NCI-H187 (cell line): ENCODE measurements around the gene ABLIM3.

Experiments used
- DNase-seq, 2 experiments: peaks; one replicate each; lab custom pipeline; 2025; lab: John Stamatoyannopoulos, UW

The ABLIM3 gene

DNA sequence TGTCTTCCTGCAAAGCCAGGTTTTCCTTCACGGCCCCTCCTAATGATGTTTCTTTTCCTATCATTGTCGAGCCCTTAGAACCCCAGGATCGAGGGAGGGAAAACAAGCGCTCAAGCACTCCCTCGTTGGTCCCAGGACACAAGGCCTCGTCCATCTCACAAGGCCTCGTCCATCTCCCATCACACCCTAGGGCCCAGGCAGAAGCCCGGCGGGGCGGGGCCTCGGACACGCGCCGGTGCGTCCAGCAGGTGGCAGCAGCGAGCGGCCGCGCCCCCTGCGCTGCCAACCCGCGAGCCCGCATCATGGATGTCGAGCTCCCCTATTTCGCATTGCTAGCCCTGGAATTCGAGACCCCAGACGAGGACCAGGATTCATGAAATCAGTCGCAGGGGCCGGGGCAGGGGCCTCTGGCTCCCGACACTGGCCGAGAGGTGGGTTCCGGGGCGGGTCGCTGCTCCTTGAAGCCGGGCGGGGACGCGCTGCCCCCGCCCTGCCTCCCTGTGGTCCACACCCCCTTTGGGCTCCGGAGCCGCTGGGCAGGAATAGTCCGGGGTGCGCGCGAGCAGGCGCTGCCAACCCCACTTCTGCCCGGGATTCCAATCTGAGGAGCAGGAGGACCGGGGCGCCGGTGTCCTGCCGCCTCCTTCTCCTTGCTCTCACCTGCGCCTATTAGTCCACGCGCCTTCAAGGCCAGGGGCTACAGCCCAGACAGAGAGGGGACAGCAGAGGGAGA lies at the start of gene ABLIM3:
ABLIM3 (plus strand) TSS at position 270 of the 733 bp plus-strand sequence. CDS start 603 bp downstream, outside the sequence.
- DNase-seq, result peak; percentile 11 to 67

DNA sequence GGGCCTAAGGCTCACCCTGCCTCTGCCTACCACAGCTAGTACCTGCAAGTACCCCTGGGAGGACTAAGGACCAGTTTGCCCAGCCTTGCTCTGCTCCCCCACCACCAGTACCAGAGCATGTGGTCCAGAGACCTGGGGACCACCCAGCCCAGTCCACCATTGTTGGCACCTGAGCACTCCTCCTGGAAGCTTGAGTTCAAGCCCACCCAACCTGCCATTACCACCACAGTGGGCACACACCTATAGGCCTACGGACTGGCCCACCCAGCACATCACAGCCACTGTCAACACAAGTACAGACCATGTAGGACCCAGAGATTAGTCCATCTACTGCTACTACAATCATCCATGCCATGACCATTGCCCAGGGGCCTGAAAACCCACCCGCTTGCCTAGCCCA lies 47.7 kb upstream of the ABLIM3 start:
- DNase-seq, result no peak

DNA sequence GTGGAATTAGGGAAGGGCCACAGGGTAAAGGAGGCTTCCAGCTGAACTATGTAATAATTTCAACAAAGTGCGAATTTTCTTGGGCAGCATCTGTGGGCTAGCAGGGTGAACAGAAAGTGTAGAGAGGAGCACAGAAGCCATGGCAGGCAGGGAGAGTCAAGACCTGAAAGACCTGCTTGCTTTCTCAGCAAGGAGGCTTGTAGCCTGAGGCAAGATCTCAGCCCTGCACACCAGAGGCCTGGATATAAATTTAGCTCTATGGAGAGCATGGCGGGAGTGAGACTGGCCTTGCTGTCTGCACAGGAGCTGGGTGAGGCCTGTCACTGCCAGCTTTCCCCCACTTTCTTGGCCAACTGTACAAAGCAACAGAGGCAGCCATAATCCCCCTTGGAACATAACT lies 46.3 kb upstream of the ABLIM3 start:
- no peak for DNase-seq

DNA sequence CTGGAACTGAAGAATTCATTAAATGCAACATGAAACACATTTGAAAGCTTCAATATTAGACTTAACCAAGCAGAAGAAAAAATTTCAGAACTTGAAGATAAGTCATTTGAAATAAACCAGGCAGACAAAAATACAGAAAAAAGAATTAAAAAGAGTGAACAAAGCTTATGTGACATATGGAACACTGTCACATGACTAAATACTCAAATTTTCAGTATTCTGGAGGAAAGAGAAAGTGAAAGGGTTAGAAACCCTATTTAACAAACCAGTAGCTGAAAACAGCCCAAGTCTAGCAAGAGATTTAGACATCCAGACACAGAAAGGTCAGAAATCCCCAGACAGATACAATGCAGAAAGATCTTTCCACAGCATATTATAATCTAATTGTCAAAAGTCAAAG lies 41.4 kb upstream of the ABLIM3 start:
- no peak for DNase-seq

DNA sequence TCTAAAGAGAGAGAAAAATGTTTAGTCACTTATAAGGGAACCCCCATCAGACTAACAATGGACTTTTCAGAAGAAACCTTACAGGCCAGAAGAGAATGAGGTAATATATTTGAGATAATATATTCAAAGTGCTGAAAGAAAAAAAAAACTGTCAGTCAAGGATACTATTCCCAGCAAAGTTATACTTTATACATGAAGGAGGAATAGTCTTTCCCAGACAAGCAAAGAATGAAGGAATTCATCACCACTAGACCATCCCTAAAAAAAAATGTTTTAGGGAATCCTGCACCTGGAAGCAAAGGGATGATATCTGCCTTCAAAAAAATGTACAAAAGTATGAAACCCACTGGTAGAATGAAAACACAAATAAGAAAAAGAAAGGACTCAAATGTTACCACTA lies 41.0 kb upstream of the ABLIM3 start:
- no peak for DNase-seq

DNA sequence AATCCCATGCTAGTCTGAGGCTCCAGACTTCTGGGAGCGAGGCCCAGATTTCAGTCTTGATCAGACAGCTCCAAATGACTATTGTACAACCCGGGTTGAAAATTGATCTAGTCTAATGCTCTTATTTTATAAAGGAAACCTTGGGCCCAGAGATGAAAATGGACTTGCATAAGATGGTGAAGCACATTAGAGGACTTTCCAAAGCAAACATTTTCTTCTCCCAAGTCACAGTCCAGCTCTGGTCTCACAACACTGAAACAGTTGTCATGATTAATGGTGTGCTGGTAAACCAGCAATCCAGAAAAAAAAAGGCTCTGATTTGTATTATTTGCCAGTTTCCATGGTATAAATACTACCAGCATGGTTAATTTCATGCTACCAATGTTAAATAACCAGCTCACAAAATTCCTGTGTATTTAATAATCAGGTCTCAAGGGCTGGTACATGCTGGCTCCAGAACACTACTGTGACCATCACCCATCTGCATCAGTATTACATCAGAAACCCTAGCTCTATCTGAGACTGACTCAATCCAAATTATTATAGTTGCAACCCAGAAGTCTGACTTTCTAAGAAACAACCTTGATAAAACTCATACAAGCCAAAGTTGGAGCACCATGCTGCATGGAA lies 32.5 kb upstream of the ABLIM3 start:
- no peak for DNase-seq

DNA sequence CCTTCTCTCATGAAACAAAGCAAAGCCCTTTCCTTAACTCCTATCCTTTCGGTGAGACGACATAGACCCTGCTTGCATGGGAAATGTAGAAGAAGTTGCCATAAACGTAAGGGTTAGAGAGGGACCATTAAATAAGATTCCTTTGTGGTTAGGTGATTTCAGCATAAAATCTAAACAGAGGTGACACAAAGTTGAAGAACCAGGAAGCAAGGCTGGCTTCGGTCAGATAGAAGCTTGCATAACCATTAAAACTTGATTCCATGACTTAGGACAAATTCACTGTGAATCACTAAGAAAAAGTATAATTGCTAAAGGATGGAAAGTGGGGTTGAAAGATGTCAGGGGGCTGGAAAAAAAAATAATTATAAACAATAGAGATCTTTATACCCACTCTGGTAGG lies 30.9 kb upstream of the ABLIM3 start:
- DNase-seq, result no peak

DNA sequence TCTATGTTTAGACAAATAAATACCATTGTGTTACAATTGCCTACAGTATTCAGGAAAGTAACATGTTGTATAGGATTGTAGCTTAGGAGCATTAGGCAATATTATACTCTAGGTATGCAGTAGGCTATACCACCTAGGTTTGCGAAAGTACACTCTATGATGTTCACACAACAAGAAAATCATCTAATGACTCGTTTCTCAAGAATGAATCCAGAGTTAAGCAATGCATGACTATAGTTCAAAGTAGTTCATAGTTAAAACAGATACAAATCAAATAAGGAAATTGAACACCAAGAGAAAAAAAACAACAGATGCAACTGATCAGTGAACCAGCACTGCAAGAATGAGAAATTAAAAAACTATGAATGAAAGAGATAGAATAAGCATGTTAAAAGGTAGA lies 27.6 kb upstream of the ABLIM3 start:
- no peak for DNase-seq

DNA sequence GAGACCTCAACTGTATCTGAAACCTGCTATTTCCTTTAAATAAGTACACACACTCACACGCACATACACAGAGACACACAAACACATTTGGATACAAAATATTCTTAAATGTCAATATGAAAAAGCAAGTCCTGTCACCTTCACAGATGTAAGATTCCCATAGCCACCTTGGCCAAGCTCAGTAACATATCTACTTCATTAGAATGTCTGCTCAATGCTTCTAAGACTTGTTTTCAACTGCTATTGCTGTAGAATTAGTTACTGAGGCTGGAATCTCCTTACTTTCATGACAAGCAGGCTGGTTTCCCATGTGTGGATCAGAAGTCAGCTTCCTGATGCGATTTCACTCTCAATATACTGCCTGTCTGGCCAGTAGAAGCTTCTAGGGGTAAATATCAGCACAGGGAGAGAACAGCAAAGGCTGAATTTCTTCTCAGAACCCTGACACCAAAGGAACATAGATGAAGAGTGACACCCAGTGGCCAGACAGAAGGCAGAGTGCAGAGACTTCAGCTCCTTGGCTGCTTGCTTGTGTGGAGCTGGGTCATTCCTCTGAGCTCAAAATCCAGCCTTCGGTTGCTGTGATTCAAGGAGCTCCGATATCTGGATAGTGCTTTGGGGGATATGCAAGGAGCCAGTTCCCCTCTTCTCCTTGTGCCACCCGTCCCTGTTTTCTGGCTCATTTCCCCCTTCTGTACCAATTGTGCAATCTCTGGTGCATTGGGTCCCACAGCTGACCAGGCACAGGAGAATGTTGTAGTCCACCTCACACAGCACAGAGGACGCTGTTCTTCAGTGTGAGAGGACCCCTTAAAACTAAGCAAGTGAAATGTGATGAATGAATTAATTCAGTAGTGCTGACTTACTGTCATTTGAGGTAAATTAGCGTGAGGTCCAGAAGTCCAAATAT lies 26.6 kb upstream of the ABLIM3 start:
- peak in 1 of 2 experiments; percentile 14 for DNase-seq

DNA sequence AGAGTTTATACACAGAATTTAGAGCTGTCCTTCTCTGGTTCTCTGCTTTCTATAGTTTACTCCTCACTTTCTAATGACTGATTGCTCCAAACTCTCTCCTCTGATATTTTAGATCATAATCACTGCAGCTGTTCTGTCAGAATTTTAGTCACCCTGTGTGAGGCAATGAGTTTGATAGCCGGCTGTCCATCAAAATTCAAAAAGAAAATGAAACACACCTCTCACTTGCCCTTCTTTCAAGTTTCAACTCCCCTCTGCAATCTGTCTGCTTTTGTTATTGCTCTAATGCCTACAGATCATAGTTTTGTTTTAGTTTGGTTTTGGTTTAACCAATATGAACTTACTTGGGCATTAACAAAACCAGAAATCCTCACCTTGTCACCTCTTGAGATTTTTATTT lies 23.3 kb upstream of the ABLIM3 start:
- no peak for DNase-seq

DNA sequence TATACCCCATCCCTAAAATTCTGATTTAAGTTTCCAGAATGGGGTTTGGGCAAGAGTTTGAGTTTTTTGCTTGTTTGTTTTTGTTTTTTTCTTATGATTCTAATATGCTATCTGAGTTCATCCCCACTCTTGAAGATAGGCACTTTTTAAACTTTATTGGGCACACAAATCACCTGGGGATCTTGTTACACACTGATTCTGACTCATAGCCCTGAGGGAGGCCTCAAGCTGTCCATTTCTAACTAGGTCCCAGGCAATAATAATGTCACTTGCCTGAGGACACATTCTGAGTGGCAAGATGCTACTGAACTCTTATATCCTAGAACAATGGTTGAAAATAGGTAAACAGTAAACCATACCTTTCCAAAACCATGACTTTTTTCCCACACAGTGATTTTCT lies 22.8 kb upstream of the ABLIM3 start:
- DNase-seq, result no peak

DNA sequence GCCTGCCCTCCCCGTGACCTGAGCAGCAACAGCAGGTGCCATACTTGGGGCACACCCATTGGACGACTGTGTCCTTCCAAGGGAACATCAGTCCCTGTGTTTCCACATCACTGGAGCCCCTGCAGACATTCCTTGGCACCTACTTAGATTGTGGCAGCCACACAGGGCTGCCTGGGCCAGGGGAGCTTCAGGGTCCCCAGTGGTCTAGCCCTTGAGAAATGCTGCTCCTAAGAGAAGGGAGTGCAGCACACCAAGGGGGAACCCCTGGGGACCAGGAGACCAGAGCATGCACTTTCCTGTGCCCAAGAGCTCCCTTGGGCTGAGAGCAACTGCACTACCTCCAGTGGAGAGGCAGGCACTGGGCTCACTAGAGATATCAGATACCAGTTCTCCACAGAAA lies 20.1 kb upstream of the ABLIM3 start:
- no peak for DNase-seq

DNA sequence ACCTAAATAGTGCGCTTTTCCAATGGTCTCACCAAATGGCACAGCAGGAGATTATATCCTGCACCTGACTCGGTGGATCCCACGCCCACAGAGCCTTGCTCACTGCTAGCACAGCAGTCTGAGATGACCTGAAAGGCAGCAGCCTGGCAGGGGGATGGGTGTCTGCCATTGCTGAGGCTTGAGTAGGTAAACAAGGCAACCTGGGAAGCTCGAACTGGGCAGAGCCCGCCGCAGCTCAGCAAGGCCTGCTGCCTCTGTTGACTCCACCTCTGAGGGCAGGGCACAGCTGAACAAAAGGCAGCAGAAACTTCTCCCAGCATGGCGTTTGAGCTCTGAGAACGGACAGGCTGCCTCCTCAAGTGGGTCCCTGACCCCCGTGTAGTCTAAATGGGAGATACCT lies 18.1 kb upstream of the ABLIM3 start:
- no peak for DNase-seq

DNA sequence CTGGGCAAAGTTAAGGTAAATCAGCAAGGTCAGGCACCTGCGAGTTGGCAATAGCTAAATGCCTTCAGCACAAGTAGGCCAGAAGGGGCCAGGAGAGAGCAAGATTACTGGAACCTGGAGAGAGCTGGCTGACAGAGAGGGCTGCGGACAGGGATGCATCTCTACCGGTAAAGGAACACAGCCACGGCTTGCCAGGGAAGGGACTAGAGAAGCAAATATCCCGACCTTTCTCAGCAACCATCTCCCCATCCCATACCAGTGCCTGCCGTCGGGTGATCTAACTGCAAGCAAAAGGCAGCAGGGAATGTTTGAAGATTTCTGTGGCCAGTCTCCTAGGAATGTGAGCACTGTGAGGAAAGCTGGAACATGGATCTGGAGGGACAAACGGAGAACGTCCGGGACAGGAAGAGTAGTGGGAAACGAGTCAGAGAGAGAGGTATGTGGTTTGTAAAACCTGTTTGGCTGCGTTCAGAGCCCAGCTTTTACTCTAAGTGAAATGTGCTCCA lies 15.9 kb upstream of the ABLIM3 start:
- DNase-seq, result no peak

DNA sequence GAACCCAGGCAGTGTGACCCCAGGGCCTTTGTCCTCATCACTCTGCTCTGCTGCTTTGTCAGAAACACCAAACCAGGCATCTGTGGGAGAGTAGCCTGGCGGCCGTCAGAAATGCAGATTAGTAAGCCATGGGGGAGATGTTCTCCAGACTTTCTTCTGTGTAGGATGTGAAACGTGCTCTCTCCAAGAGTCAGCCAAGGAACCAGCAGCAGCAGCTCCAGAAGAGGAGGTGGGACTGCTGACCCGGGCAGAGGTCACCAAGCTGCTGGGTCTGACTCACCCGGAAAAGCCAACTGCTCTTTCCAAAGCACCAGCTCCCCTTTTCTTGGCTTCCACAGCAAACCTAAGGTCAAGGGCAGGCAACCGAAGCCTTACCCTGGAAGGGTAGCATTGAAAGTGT lies 14.4 kb upstream of the ABLIM3 start:
- no peak for DNase-seq

DNA sequence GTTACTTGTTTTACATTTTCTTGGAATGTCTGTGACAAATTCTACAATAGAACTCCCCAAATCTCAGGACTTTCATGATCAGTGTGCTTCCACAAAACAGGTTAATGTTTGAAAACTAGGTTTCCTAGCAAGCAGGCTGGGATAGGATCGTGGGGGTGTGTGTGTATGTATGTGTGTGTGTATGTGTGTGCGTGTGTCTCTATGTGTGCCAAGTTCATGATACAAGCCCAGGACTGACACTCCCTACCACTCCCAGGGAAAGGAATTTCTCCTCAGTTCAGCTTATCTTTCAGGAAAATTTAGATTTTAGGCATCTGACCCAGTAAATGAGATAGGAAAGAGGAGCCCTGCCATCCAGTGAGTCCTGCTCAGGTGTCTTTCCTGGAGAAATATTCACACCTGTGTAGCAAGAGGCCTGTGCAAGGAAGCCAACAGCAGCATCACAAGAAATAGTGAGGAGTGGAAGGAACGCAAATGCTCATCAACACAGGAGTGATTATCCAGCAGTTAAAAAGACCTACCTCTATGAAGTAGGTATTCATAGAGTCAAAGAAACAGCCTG lies 13.8 kb upstream of the ABLIM3 start:
- no peak for DNase-seq

DNA sequence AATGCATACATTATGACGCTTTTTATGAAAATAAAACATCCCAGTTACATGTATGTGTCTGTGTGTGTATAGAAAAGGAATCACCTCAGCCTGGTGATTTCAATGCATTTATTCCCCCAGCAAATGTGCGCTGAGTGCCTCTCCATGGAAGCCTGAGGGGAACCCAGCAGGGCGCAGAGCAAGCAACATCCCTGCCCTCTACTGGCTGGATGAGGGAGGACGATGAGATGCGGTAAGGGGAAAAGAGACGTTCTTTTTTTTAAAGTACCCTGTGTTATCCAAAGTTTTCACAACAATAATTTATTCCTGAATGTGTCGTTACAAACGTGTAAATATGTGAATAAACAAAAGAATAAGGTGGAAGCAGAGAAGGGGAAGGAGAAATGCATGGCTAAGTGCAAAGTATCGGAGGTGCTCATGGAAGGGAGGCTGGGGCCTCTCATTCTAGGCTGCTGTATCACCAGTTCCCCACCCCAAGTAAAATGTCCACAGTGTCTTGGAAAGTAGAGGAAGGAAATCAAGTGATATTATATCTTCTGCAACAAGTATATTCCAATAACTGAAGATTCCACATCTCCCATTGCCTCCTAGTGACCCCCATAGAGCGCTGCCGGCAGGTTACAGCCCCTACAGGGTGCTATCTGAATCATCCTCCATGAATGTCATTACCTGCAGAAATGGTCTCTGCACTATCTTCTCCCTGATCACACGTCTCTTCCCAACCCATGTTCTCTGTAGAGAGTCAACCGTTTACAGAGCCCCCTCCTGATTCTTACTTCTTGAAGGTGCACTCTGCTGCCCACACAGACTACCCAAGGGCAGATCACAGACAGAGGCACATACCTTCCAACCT lies 13.0 kb upstream of the ABLIM3 start:
- DNase-seq, result no peak

DNA sequence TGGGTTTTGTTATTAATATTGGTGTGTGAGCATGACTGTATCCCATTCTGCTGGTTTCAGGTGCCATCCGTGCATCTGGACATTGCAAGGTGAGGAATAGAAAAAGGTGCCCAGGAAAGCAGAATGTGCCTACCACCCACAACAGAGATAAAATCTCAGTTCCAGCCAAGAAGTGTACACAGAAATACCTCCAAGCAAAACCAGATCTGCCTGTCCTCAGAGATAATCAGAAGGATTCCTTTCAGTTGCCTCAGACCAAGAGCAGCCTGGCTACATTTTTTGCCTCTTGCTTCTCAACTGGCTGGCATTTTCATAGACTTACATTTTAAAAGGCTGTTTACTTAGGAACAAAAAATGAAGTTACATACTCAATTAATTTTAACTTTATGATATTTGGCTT lies 12.1 kb upstream of the ABLIM3 start:
- DNase-seq, result no peak

DNA sequence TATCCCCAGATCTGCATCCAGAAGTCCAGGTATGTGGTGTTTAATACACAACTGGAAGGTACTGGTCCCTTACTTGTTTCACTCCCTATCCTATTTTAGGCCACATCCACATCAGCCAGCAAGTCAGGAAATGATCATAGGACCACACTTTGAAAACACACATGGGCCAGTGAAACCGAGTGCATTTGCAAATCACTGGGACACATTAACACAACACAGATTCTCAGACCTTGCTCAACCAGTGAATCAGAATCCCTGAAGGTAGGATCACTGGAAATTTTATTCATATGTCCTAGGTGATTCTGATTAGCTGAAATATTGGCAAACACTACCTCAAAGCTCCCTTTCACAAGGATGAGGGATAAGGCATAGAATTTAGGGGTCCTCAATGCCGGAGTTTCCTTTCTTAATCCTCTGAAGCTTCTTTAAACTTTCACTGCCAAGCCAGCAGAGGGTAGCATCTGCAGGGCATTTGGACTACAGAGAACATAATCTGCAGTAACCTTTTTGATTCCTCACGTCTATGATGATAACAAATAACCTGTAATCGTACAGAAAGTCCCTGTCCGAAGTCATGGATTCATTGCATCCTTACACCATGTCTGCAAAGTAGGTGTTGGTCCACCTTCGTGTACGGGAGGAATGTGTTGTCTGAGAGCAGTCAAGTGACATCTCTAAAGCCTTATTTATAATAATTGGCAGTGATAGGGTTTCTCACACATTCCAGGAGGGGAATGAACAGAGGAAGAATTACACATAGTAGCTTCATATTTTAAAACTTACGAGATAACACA lies 11.0 kb upstream of the ABLIM3 start:
- DNase-seq, result no peak

DNA sequence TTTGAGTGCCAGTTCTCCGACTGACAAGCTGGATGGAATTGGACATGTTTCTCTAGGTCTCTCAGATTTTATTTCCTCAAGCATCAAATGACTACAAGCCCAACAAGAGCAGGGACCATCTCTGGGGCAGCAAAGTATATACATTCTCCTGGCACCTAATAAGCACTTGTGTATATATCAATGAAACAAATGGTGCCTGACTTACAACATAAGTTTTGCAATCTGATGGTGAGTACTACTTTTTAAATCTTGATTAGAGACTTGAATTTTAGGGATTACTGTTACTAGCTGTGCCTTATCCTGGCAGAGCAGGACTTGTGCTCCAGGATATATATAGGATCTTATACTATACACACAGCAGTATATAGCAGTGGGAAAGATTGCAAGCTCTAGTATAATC lies 8.8 kb upstream of the ABLIM3 start:
- DNase-seq, result no peak
